ENCODE measurements around the gene MAN2C1.
"Not testable (repeated sequence)": the region's sequence is repeated elsewhere in the genome, so short reads cannot be mapped to it uniquely, and the experiment has no call there.

MAN2C1 gene

GRCh38 chr15:75367913-75368688 is at the start of gene MAN2C1:
Gene MAN2C1 (minus strand): TSS chr15:75368607. CDS start chr15:75368583, 24 bp downstream.
- H3K9ac ChIP-seq (ENCODE audit: low read length), result peak within 1 kb of the TSS; percentile 98
- peak; percentile 95 for DNase-seq (ENCODE audit: low read depth)
- peaks cover 61% of the 10 kb centered on the region for H3K36me3 ChIP-seq (ENCODE audit: control insufficient read depth, insufficient read depth, low read length, severe bottlenecking)
- no peaks in the 10 kb centered on the region for H3K27me3 ChIP-seq (replicated peaks; ENCODE audit: control insufficient read depth, insufficient read depth, low read length)
- peaks cover 25% of the 10 kb centered on the region for H3K4me1 ChIP-seq (ENCODE audit: control insufficient read depth, insufficient read depth, low read length)
- H3K4me3 ChIP-seq (ENCODE audit: low read length), result peak within 1 kb of the TSS; percentile 91
- H3K9me3 ChIP-seq (ENCODE audit: control insufficient read depth, low read length), result no peaks in the 10 kb centered on the region

GRCh38 chr15:75416584-75416983 is 48.2 kb upstream of the MAN2C1 start:
- Histone ChIP-seq H3K36me3 (ENCODE audit: control insufficient read depth, insufficient read depth, low read length, severe bottlenecking) (peaks cover 28% of the 10 kb centered on the region), H3K9me3 (ENCODE audit: control insufficient read depth, low read length) (no peaks in the 10 kb centered on the region), H3K9ac (ENCODE audit: low read length) (no peak overlapping the region), H3K4me3 (ENCODE audit: low read length) (no peak overlapping the region), H3K4me1 (ENCODE audit: control insufficient read depth, insufficient read depth, low read length) (peaks cover 7% of the 10 kb centered on the region), H3K27me3 (replicated peaks; ENCODE audit: control insufficient read depth, insufficient read depth, low read length) (no peaks in the 10 kb centered on the region)
- no peak for DNase-seq (ENCODE audit: low read depth)

DNA sequence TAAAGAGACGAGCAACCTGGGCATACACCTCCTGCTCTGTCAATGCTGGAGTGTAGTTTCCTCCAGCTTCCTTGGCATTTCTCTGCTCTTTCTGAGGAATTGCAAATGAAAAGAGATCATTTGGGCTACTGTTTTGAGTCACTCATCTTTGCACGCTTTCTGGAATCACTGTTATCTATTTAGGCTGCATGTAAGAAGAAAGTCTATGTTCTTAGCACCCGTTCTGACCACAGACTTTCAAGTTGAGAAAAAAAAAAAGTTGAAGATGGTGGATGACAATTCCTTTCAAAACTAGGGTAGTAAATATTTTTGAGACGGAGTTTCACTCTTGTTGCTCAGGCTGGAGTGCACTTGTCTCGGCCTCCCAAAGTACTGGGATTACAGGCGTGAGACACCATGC is 41.8 kb upstream of the MAN2C1 start:
- Histone ChIP-seq H3K27me3 (replicated peaks; ENCODE audit: control insufficient read depth, insufficient read depth, low read length) (no peaks in the 10 kb centered on the region), H3K9me3 (ENCODE audit: control insufficient read depth, low read length) (no peaks in the 10 kb centered on the region), H3K9ac (ENCODE audit: low read length) (no peak overlapping the region), H3K36me3 (ENCODE audit: control insufficient read depth, insufficient read depth, low read length, severe bottlenecking) (peaks cover 78% of the 10 kb centered on the region), H3K4me3 (ENCODE audit: low read length) (no peak overlapping the region), H3K4me1 (ENCODE audit: control insufficient read depth, insufficient read depth, low read length) (no peaks in the 10 kb centered on the region)
- DNase-seq (ENCODE audit: low read depth), result no peak

- no peaks in the 10 kb centered on the region for H3K4me1 ChIP-seq (ENCODE audit: control insufficient read depth, insufficient read depth, low read length)
- H3K4me3 ChIP-seq (ENCODE audit: low read length), result no peak overlapping the region
- no peak overlapping the region for H3K9ac ChIP-seq (ENCODE audit: low read length)
- H3K9me3 ChIP-seq (ENCODE audit: control insufficient read depth, low read length), result no peaks in the 10 kb centered on the region
- peaks cover 82% of the 10 kb centered on the region for H3K36me3 ChIP-seq (ENCODE audit: control insufficient read depth, insufficient read depth, low read length, severe bottlenecking)
- no peaks in the 10 kb centered on the region for H3K27me3 ChIP-seq (replicated peaks; ENCODE audit: control insufficient read depth, insufficient read depth, low read length)
- no peak for DNase-seq (ENCODE audit: low read depth)
Observed at GRCh38 chr15:75407083-75407482, 38.7 kb upstream of the MAN2C1 start.

DNA sequence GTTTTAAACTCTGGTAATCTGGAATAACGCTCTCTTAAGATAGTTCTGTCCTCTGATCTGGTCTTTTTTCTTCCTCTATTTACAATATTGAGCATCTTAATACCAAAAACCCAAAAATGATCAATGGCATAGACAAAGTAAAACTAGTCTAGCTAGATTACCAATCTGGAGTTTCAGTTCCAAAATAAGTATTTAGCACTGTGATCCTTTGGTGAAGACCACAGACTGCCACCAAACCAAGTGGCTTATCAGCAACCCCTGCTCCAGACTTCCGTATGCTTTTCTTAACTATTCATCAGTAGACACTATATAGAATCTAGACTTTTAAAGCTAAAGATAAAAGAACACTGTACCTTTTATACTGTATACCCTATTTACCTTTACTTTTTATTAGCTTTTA is 35.5 kb upstream of the MAN2C1 start:
- Histone ChIP-seq H3K9me3 (ENCODE audit: control insufficient read depth, low read length) (no peaks in the 10 kb centered on the region), H3K4me3 (ENCODE audit: low read length) (no peak overlapping the region), H3K27me3 (replicated peaks; ENCODE audit: control insufficient read depth, insufficient read depth, low read length) (no peaks in the 10 kb centered on the region), H3K4me1 (ENCODE audit: control insufficient read depth, insufficient read depth, low read length) (no peaks in the 10 kb centered on the region), H3K36me3 (ENCODE audit: control insufficient read depth, insufficient read depth, low read length, severe bottlenecking) (peaks cover 81% of the 10 kb centered on the region), H3K9ac (ENCODE audit: low read length) (no peak overlapping the region)
- no peak for DNase-seq (ENCODE audit: low read depth)

DNA sequence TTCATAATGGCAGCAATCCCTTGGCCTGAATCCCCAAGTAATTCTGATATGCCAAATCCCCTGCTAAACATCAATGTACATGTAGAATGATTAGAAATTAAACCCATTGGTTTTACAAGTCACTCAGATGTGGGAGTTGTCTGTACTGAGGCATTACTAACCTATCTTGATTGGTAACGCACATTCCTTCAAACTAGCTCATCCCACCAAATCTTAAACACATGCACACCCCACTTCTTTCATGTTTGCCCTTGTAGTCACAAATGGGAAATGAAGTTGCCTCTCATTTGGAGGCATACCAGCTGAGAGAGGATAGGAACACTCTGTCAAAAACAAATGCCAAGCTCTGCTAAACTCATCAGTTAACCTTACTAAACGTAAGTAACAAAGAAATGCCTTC is 29.1 kb upstream of the MAN2C1 start:
- Histone ChIP-seq H3K27me3 (replicated peaks; ENCODE audit: control insufficient read depth, insufficient read depth, low read length) (no peaks in the 10 kb centered on the region), H3K9me3 (ENCODE audit: control insufficient read depth, low read length) (no peaks in the 10 kb centered on the region), H3K4me1 (ENCODE audit: control insufficient read depth, insufficient read depth, low read length) (no peaks in the 10 kb centered on the region), H3K36me3 (ENCODE audit: control insufficient read depth, insufficient read depth, low read length, severe bottlenecking) (peaks cover 90% of the 10 kb centered on the region), H3K4me3 (ENCODE audit: low read length) (no peak overlapping the region), H3K9ac (ENCODE audit: low read length) (no peak overlapping the region)
- peak; percentile 11 for DNase-seq (ENCODE audit: low read depth)

GRCh38 chr15:75389791-75390382 is 21.5 kb upstream of the MAN2C1 start:
- peaks cover 5% of the 10 kb centered on the region for H3K4me1 ChIP-seq (ENCODE audit: control insufficient read depth, insufficient read depth, low read length)
- no peak overlapping the region for H3K4me3 ChIP-seq (ENCODE audit: low read length)
- peak; percentile 42 for DNase-seq (ENCODE audit: low read depth)
- H3K9ac ChIP-seq (ENCODE audit: low read length), result no peak overlapping the region
- H3K9me3 ChIP-seq (ENCODE audit: control insufficient read depth, low read length), result no peaks in the 10 kb centered on the region
- peaks cover 93% of the 10 kb centered on the region for H3K36me3 ChIP-seq (ENCODE audit: control insufficient read depth, insufficient read depth, low read length, severe bottlenecking)
- H3K27me3 ChIP-seq (replicated peaks; ENCODE audit: control insufficient read depth, insufficient read depth, low read length), result no peaks in the 10 kb centered on the region

GRCh38 chr15:75383986-75384385 is 15.6 kb upstream of the MAN2C1 start:
- not testable (repeated sequence) for H3K27me3 ChIP-seq (replicated peaks; ENCODE audit: control insufficient read depth, insufficient read depth, low read length); H3K9ac ChIP-seq (ENCODE audit: low read length); DNase-seq (ENCODE audit: low read depth); H3K9me3 ChIP-seq (ENCODE audit: control insufficient read depth, low read length); H3K4me1 ChIP-seq (ENCODE audit: control insufficient read depth, insufficient read depth, low read length); H3K4me3 ChIP-seq (ENCODE audit: low read length)
- peaks cover 86% of the 10 kb centered on the region for H3K36me3 ChIP-seq (ENCODE audit: control insufficient read depth, insufficient read depth, low read length, severe bottlenecking)

DNA sequence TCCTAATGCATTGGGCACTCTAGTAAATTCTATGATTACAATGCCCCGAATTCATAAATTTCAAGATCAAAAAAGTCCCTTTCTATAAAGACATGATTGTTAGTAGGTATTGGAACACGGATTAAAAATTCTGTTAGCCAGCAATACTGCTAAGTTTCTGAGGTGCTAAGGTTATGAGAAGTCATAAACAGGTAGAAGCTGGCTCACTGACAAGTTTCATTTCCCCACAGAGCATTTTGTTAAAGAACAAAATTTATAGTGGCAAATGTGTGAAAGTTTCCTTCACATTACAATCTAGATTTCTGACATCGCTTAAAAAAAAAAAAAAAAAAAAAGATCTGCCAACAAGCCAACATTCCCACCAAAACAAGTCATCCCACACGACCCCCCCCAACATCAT is 12.4 kb upstream of the MAN2C1 start:
- no peaks in the 10 kb centered on the region for H3K4me1 ChIP-seq (ENCODE audit: control insufficient read depth, insufficient read depth, low read length)
- DNase-seq (ENCODE audit: low read depth), result no peak
- no peak overlapping the region for H3K9ac ChIP-seq (ENCODE audit: low read length)
- no peaks in the 10 kb centered on the region for H3K9me3 ChIP-seq (ENCODE audit: control insufficient read depth, low read length)
- H3K36me3 ChIP-seq (ENCODE audit: control insufficient read depth, insufficient read depth, low read length, severe bottlenecking), result peaks cover 81% of the 10 kb centered on the region
- no peaks in the 10 kb centered on the region for H3K27me3 ChIP-seq (replicated peaks; ENCODE audit: control insufficient read depth, insufficient read depth, low read length)
- no peak overlapping the region for H3K4me3 ChIP-seq (ENCODE audit: low read length)

DNA sequence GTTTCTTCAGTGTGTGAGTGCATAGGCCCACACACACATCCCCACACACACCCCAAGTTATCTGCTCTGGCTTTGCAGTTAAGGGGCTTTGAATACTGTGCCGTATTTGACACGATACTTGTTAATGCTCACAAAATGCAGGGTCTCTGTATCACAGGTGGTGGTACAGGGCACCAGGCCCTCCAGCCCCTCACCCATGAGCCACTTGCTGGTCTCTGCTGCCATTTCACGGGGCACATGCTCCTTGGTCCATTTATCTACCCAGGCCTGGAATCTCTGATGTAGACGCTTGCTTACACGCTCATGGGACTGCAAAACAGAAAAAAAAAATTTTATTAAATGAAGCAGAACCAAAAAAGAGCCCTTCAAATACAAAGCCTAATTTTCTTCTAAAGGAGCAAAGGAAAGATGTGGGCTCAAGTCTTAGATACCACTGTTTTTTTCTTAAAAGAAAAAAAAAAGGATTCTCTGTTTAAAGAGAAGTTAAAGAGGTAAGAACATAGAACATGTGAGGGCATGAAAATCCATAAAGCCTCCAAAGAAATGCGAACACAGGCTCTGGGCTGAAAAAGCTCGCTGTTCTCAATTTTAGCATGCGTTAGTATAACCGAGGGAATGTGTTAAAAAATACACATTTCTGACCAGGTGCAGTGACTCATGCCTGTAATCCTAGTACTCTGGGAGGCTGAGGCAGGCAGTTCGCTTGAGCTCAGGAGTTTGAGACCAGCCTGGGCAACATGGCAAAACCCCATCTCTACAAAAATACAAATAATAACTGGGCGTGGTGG is 3.7 kb upstream of the MAN2C1 start:
- H3K4me3 ChIP-seq (ENCODE audit: low read length), result no peak overlapping the region
- H3K9ac ChIP-seq (ENCODE audit: low read length), result no peak overlapping the region
- H3K27me3 ChIP-seq (replicated peaks; ENCODE audit: control insufficient read depth, insufficient read depth, low read length), result no peaks in the 10 kb centered on the region
- H3K4me1 ChIP-seq (ENCODE audit: control insufficient read depth, insufficient read depth, low read length), result peaks cover 25% of the 10 kb centered on the region
- peaks cover 55% of the 10 kb centered on the region for H3K36me3 ChIP-seq (ENCODE audit: control insufficient read depth, insufficient read depth, low read length, severe bottlenecking)
- no peaks in the 10 kb centered on the region for H3K9me3 ChIP-seq (ENCODE audit: control insufficient read depth, low read length)
- no peak for DNase-seq (ENCODE audit: low read depth)

DNA sequence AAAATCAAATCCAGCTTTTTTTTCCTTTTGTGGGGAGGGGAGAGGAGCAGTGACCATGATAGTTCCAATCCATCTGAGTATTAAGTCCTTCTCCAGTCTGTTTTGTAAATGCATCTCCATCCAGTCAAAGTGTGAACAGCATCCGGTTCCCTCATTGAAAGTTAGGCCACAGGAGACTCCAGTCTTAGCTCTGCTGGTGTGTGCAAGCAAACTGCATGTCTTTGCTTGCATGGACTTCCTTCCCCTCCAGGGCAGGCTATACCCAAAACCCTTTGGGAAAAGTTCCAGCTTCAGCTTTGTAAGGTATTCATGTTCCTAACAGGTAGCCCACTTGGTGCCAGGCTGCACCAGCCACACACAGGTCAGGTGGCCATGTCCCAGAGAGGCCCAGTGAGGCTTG is 3.1 kb upstream of the MAN2C1 start:
- Histone ChIP-seq H3K9ac (ENCODE audit: low read length) (no peak overlapping the region), H3K4me3 (ENCODE audit: low read length) (no peak overlapping the region), H3K27me3 (replicated peaks; ENCODE audit: control insufficient read depth, insufficient read depth, low read length) (no peaks in the 10 kb centered on the region), H3K4me1 (ENCODE audit: control insufficient read depth, insufficient read depth, low read length) (peaks cover 25% of the 10 kb centered on the region), H3K9me3 (ENCODE audit: control insufficient read depth, low read length) (no peaks in the 10 kb centered on the region), H3K36me3 (ENCODE audit: control insufficient read depth, insufficient read depth, low read length, severe bottlenecking) (peaks cover 55% of the 10 kb centered on the region)
- DNase-seq (ENCODE audit: low read depth), result no peak
